ENCODE data around the gene ZNF219.

ZNF219 gene

GRCh38 chr14:21090940-21091663, 7.4 kb downstream of the ZNF219 start:
- peak overlapping the region in 1 of 21 experiments; percentile 36 for H3K27ac ChIP-seq

GRCh38 chr14:21090194-21090939, 8.1 kb downstream of the ZNF219 start:
- no peak overlapping the region for H3K27ac ChIP-seq

More at GRCh38 chr14:21090940-21091663, 7.4 kb downstream of the ZNF219 start:
- H3K4me3 ChIP-seq = no peak overlapping the region

GRCh38 chr14:21089877-21090193, 8.6 kb downstream of the ZNF219 start:
- no peak overlapping the region for H3K27ac ChIP-seq
- H3K4me3 ChIP-seq = no peak overlapping the region

More at GRCh38 chr14:21090194-21090939, 8.1 kb downstream of the ZNF219 start:
- no peak overlapping the region for H3K4me3 ChIP-seq

GRCh38 chr14:21089271-21089670, 9.2 kb downstream of the ZNF219 start:
- H3K27ac ChIP-seq = peak overlapping the region in 1 of 21 experiments; percentile 44
- no peak overlapping the region for H3K4me3 ChIP-seq

- H3K27ac ChIP-seq = peak overlapping the region in 3 of 21 experiments; percentile 10 to 47 (median 44)
- H3K4me3 ChIP-seq = no peak overlapping the region
These were observed 9.8 kb downstream of the ZNF219 start for GRCh38 chr14:21088687-21089086.

GRCh38 chr14:21087294-21088091, 11.0 kb downstream of the ZNF219 start:
- Histone ChIP-seq H3K4me3 (no peak overlapping the region), H3K27ac (peak overlapping the region in 15 of 21 experiments; percentile 4 to 62 (median 34))

GRCh38 chr14:21086908-21087293, 11.6 kb downstream of the ZNF219 start:
- Histone ChIP-seq H3K4me3 (no peak overlapping the region), H3K27ac (peak overlapping the region in 14 of 21 experiments; percentile 8 to 62 (median 38))

- peak overlapping the region in 8 of 21 experiments; percentile 2 to 59 (median 43) for H3K27ac ChIP-seq
- H3K4me3 ChIP-seq = no peak overlapping the region
These were observed 13.2 kb downstream of the ZNF219 start for GRCh38 chr14:21084998-21085853.

- H3K27ac ChIP-seq = peak overlapping the region in 6 of 21 experiments; percentile 2 to 59 (median 43)
- no peak overlapping the region for H3K4me3 ChIP-seq
These were observed 14.1 kb downstream of the ZNF219 start for GRCh38 chr14:21084396-21084795.

GRCh38 chr14:21083565-21084325, 14.7 kb downstream of the ZNF219 start:
- H3K27ac ChIP-seq = peak overlapping the region in 4 of 21 experiments; percentile 20 to 41 (median 37)
- H3K4me3 ChIP-seq = no peak overlapping the region

GRCh38 chr14:21081521-21082142, 16.8 kb downstream of the ZNF219 start:
- H3K4me3 ChIP-seq = no peak overlapping the region
- H3K27ac ChIP-seq = no peak overlapping the region

GRCh38 chr14:21078726-21079125, 19.7 kb downstream of the ZNF219 start:
- no peak overlapping the region for H3K27ac ChIP-seq
- no peak overlapping the region for H3K4me3 ChIP-seq

GRCh38 chr14:21078287-21078686, 20.2 kb downstream of the ZNF219 start:
- no peak overlapping the region for H3K27ac ChIP-seq
- no peak overlapping the region for H3K4me3 ChIP-seq

GRCh38 chr14:21077672-21078071, 20.8 kb downstream of the ZNF219 start:
- H3K4me3 ChIP-seq = no peak overlapping the region

GRCh38 chr14:21075719-21076437, 22.6 kb downstream of the ZNF219 start:
- Histone ChIP-seq H3K4me3 (no peak overlapping the region), H3K27ac (no peak overlapping the region)

More at GRCh38 chr14:21077672-21078071, 20.8 kb downstream of the ZNF219 start:
- no peak overlapping the region for H3K27ac ChIP-seq

- Histone ChIP-seq H3K27ac (peak overlapping the region in 3 of 21 experiments; percentile 9 to 38 (median 30)), H3K4me3 (no peak overlapping the region)
These were observed 23.8 kb downstream of the ZNF219 start for GRCh38 chr14:21074398-21075272.

Data from skin epidermis (tissue), 12 donors.